A204.1 (cell line): Measurements from ENCODE around the gene IL13RA2.

Source experiments
- FAIRE-seq: peaks from 2 replicates; lab custom pipeline; 2012; peaks lifted over from hg19 to GRCh38; lab: Jason Lieb, UNC

The IL13RA2 gene

GRCh38 chrX:114985967-114986592 lies 31.3 kb downstream of the IL13RA2 start:
- FAIRE-seq, result no peak

GRCh38 chrX:114976292-114976691 lies 41.1 kb downstream of the IL13RA2 start:
- FAIRE-seq, result no peak

GRCh38 chrX:114973013-114973412 lies 44.4 kb downstream of the IL13RA2 start:
- no peak for FAIRE-seq

GRCh38 chrX:114970806-114971205 lies 46.6 kb downstream of the IL13RA2 start:
- no peak for FAIRE-seq

GRCh38 chrX:114964374-114964773 lies 53.0 kb downstream of the IL13RA2 start:
- FAIRE-seq, result no peak

- FAIRE-seq, result no peak
Observed at GRCh38 chrX:114962209-114962608, 55.2 kb downstream of the IL13RA2 start.

GRCh38 chrX:114959729-114960128 lies 57.7 kb downstream of the IL13RA2 start:
- FAIRE-seq, result peak; percentile 96
